ENCODE results near the gene CPLX4. TPM values are rescaled to one million over a fixed set of nuclear protein-coding genes. Genes with fewer than 3 reads are reported as not detected.
A peak's percentile ranks its signal among the peaks of the same experiment; 100 is the strongest.

Gene CPLX4
- total RNA-seq, 1 experiment from 2014 or later = not detected

DNA sequence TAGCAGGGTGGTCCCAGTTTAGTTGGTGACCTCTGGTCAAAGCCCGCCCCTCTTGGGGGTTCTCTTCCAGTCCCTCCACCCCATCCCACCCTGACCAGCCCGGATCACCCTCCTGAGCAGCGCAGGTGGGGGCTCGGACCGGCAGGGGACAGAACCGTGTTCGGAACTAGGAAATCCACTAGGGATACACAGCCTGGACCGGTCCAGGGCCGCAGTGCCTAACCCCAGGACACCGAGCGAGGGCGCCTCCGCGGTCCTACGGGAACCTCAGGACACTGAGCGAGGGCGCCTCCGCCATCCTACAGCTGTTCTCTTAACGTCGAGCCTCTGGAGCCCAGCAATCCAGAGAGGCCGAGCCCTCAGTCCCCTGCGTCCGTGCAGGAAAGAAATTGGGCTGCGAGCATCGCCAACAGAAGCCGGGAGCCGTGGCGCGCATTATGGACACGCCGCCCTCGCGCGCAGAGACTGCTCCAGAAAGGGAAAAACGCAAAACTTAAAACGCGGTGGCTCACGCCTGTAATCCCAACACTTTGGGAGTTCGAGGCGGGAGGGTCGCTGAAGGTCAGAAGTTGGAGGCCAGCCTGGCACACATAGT lies 53.7 kb downstream of the CPLX4 start:
- H3K4me3 Mint-ChIP-seq = peak overlapping the region; percentile 66
- ChIA-PET CTCF (interaction anchor here (0.6 to 4.5 kb wide), 12 partner anchors 9 to 1830 kb away, joined by 3 to 44 read pairs (median 6); partner anchors contain the start of genes GRP, ONECUT2 and RAX), POLR2A (interaction anchor here (0.9 kb wide), 1 partner anchor 8 kb away, joined by 4 read pairs; the partner anchor contains the start of gene RAX)
- ATAC-seq (peak; percentile 4), DNase-seq (ENCODE audit: low spot score) (peak; percentile 51)
- no peaks in the 10 kb centered on the region; the same call in 1 of the 2 replicates for H3K36me3 Mint-ChIP-seq
- no peaks in the 10 kb centered on the region for H3K9me3 Mint-ChIP-seq
- peaks cover 44% of the 10 kb centered on the region for H3K4me1 Mint-ChIP-seq
- peaks cover 98% of the 10 kb centered on the region for H3K27me3 Mint-ChIP-seq (ENCODE audit: low read depth)
- TF ChIP-seq, protein P1, sequence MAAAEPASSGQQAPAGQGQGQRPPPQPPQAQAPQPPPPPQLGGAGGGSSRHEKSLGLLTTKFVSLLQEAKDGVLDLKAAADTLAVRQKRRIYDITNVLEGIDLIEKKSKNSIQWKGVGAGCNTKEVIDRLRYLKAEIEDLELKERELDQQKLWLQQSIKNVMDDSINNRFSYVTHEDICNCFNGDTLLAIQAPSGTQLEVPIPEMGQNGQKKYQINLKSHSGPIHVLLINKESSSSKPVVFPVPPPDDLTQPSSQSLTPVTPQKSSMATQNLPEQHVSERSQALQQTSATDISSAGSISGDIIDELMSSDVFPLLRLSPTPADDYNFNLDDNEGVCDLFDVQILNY (CRISPR knock-in tag; IDR thresholded peaks at IDR 0.05) = 0 out of 2 replicates have a peak, but pooled peaks have one; percentile 21
- TF ChIP-seq GABPB1 (CRISPR knock-in tag; IDR thresholded peaks at IDR 0.05) = no peak
- TF ChIP-seq, protein P2, sequence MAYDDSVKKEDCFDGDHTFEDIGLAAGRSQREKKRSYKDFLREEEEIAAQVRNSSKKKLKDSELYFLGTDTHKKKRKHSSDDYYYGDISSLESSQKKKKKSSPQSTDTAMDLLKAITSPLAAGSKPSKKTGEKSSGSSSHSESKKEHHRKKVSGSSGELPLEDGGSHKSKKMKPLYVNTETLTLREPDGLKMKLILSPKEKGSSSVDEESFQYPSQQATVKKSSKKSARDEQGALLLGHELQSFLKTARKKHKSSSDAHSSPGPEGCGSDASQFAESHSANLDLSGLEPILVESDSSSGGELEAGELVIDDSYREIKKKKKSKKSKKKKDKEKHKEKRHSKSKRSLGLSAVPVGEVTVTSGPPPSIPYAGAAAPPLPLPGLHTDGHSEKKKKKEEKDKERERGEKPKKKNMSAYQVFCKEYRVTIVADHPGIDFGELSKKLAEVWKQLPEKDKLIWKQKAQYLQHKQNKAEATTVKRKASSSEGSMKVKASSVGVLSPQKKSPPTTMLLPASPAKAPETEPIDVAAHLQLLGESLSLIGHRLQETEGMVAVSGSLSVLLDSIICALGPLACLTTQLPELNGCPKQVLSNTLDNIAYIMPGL (CRISPR knock-in tag; IDR thresholded peaks at IDR 0.05) = peak; percentile 30; the same call in 1 of the 2 replicates
- TF ChIP-seq FOXP1 (CRISPR knock-in tag; IDR thresholded peaks at IDR 0.05; ENCODE audit: borderline replicate concordance) = 0 out of 2 replicates have a peak, but pooled peaks have one; percentile 14
- H3K27ac Mint-ChIP-seq = no peak overlapping the region

DNA sequence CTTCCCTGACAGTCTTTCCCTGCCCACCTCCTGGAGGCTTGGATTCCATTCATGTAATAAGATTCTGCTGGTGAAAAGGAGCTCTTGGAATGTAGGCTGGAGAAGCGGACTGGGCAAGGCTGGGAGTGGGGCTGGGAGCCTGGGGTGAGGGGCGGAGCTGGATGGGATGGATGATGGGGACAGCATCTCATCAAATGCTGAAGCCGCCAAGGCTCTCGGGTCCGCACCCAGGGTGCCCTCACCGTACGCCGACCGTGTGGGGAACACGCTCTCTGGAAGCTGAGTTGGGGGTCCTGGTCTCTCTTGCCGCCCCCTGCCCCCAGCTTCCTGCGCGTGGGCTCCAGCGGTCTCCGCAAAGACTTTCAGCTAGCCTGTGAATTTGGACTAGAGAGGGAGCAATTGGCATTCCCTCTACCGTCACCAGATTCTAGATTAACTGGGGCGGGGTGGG lies 54.3 kb downstream of the CPLX4 start:
- H3K4me3 Mint-ChIP-seq = peak overlapping the region; percentile 66
- TF ChIP-seq NFYB (CRISPR knock-in tag; conservative IDR thresholded peaks at IDR 0.05; ENCODE audit: low read depth) (no peak), SMAD4 (CRISPR knock-in tag; IDR thresholded peaks at IDR 0.05) (no peak), TP53 (CRISPR knock-in tag; IDR thresholded peaks at IDR 0.05) (no peak), GRHL2 (CRISPR knock-in tag; IDR thresholded peaks at IDR 0.05; ENCODE audit: insufficient replicate concordance, severe bottlenecking) (no peak), GTF2I (CRISPR knock-in tag; conservative IDR thresholded peaks at IDR 0.05) (no peak)
- TF ChIP-seq, protein P3, sequence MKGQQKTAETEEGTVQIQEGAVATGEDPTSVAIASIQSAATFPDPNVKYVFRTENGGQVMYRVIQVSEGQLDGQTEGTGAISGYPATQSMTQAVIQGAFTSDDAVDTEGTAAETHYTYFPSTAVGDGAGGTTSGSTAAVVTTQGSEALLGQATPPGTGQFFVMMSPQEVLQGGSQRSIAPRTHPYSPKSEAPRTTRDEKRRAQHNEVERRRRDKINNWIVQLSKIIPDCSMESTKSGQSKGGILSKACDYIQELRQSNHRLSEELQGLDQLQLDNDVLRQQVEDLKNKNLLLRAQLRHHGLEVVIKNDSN (CRISPR knock-in tag; IDR thresholded peaks at IDR 0.05) = no peak
- TF ChIP-seq, protein P4, sequence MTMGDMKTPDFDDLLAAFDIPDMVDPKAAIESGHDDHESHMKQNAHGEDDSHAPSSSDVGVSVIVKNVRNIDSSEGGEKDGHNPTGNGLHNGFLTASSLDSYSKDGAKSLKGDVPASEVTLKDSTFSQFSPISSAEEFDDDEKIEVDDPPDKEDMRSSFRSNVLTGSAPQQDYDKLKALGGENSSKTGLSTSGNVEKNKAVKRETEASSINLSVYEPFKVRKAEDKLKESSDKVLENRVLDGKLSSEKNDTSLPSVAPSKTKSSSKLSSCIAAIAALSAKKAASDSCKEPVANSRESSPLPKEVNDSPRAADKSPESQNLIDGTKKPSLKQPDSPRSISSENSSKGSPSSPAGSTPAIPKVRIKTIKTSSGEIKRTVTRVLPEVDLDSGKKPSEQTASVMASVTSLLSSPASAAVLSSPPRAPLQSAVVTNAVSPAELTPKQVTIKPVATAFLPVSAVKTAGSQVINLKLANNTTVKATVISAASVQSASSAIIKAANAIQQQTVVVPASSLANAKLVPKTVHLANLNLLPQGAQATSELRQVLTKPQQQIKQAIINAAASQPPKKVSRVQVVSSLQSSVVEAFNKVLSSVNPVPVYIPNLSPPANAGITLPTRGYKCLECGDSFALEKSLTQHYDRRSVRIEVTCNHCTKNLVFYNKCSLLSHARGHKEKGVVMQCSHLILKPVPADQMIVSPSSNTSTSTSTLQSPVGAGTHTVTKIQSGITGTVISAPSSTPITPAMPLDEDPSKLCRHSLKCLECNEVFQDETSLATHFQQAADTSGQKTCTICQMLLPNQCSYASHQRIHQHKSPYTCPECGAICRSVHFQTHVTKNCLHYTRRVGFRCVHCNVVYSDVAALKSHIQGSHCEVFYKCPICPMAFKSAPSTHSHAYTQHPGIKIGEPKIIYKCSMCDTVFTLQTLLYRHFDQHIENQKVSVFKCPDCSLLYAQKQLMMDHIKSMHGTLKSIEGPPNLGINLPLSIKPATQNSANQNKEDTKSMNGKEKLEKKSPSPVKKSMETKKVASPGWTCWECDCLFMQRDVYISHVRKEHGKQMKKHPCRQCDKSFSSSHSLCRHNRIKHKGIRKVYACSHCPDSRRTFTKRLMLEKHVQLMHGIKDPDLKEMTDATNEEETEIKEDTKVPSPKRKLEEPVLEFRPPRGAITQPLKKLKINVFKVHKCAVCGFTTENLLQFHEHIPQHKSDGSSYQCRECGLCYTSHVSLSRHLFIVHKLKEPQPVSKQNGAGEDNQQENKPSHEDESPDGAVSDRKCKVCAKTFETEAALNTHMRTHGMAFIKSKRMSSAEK (CRISPR knock-in tag; IDR thresholded peaks at IDR 0.05; ENCODE audit: borderline replicate concordance) = no peak
- TF ChIP-seq, protein P5, sequence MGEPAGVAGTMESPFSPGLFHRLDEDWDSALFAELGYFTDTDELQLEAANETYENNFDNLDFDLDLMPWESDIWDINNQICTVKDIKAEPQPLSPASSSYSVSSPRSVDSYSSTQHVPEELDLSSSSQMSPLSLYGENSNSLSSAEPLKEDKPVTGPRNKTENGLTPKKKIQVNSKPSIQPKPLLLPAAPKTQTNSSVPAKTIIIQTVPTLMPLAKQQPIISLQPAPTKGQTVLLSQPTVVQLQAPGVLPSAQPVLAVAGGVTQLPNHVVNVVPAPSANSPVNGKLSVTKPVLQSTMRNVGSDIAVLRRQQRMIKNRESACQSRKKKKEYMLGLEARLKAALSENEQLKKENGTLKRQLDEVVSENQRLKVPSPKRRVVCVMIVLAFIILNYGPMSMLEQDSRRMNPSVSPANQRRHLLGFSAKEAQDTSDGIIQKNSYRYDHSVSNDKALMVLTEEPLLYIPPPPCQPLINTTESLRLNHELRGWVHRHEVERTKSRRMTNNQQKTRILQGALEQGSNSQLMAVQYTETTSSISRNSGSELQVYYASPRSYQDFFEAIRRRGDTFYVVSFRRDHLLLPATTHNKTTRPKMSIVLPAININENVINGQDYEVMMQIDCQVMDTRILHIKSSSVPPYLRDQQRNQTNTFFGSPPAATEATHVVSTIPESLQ (CRISPR knock-in tag; IDR thresholded peaks at IDR 0.05) = no peak
- TF ChIP-seq, protein P6, sequence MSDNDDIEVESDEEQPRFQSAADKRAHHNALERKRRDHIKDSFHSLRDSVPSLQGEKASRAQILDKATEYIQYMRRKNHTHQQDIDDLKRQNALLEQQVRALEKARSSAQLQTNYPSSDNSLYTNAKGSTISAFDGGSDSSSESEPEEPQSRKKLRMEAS (CRISPR knock-in tag; IDR thresholded peaks at IDR 0.05) = no peak
- TF ChIP-seq, protein P7, sequence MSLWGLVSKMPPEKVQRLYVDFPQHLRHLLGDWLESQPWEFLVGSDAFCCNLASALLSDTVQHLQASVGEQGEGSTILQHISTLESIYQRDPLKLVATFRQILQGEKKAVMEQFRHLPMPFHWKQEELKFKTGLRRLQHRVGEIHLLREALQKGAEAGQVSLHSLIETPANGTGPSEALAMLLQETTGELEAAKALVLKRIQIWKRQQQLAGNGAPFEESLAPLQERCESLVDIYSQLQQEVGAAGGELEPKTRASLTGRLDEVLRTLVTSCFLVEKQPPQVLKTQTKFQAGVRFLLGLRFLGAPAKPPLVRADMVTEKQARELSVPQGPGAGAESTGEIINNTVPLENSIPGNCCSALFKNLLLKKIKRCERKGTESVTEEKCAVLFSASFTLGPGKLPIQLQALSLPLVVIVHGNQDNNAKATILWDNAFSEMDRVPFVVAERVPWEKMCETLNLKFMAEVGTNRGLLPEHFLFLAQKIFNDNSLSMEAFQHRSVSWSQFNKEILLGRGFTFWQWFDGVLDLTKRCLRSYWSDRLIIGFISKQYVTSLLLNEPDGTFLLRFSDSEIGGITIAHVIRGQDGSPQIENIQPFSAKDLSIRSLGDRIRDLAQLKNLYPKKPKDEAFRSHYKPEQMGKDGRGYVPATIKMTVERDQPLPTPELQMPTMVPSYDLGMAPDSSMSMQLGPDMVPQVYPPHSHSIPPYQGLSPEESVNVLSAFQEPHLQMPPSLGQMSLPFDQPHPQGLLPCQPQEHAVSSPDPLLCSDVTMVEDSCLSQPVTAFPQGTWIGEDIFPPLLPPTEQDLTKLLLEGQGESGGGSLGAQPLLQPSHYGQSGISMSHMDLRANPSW (CRISPR knock-in tag; conservative IDR thresholded peaks at IDR 0.05; ENCODE audit: low read depth) = no peak
- DNase-seq (ENCODE audit: low spot score) (peak; percentile 63), ATAC-seq (peak; percentile 8)
- H3K4me1 Mint-ChIP-seq = peaks cover 39% of the 10 kb centered on the region
- ChIA-PET CTCF (interaction anchor here (0.6 to 4.5 kb wide), 11 partner anchors 9 to 1829 kb away, joined by 3 to 44 read pairs (median 3); partner anchors contain the start of genes GRP, ONECUT2 and RAX), POLR2A (interaction anchor here (0.9 kb wide), 1 partner anchor 9 kb away, joined by 4 read pairs; the partner anchor contains the start of gene RAX)
- H3K9me3 Mint-ChIP-seq = no peaks in the 10 kb centered on the region
- no peaks in the 10 kb centered on the region; the same call in 1 of the 2 replicates for H3K36me3 Mint-ChIP-seq
- H3K27ac Mint-ChIP-seq = no peak overlapping the region
- H3K27me3 Mint-ChIP-seq (ENCODE audit: low read depth) = peaks cover 99% of the 10 kb centered on the region
